ENCODE data around the gene ZMIZ1. TPM values are rescaled to one million over a fixed set of nuclear protein-coding genes. Genes with fewer than 3 reads are reported as not detected.

Gene ZMIZ1
- total RNA-seq, 4 donors from 2014 or later: 22.7 to 37.5 (median 31.7) TPM

DNA sequence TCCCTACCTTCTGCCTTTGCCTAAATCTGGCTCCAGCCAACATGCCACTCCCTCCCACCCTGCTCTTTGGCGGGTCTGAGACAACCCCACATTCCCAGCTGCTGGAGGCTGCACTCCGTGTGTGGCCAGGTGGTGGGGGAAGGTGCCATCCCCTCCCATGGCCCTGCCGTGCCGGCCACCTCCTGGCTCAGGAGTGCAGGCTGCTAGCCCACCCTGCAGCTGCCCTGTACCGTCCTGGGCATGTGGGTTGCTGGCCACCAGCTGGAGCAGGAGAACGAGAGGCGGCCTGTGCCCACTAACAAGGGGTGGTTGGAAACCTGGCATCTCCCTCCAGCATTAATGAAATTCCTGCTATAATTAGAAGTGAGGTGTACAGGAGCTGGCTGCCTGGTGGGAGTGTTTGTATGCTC, 97.6 kb downstream of the ZMIZ1 start:
- DNase-seq (peak in 1 of 2 donors; percentile 43), ATAC-seq (peak; percentile 60 to 75)
- TF ChIP-seq, protein P1, sequence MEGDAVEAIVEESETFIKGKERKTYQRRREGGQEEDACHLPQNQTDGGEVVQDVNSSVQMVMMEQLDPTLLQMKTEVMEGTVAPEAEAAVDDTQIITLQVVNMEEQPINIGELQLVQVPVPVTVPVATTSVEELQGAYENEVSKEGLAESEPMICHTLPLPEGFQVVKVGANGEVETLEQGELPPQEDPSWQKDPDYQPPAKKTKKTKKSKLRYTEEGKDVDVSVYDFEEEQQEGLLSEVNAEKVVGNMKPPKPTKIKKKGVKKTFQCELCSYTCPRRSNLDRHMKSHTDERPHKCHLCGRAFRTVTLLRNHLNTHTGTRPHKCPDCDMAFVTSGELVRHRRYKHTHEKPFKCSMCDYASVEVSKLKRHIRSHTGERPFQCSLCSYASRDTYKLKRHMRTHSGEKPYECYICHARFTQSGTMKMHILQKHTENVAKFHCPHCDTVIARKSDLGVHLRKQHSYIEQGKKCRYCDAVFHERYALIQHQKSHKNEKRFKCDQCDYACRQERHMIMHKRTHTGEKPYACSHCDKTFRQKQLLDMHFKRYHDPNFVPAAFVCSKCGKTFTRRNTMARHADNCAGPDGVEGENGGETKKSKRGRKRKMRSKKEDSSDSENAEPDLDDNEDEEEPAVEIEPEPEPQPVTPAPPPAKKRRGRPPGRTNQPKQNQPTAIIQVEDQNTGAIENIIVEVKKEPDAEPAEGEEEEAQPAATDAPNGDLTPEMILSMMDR (IDR thresholded peaks at IDR 0.05 in 4 of 5, conservative IDR thresholded peaks at IDR 0.05 in 1 of 5): no peak
- TF ChIP-seq POLR2A (IDR thresholded peaks at IDR 0.05): no peak
- intact Hi-C loops (cut with DNase I; ENCODE audit: low total_unique reads): loop anchor here (2.0 kb wide), 1 partner anchor 28 kb away; no protein-coding TSS in a partner anchor
- no peaks in the 10 kb centered on the region for H3K36me3 ChIP-seq
- peak overlapping the region; percentile 57 to 75 (median 62) for H3K27ac ChIP-seq
- in situ Hi-C loops (cut with MboI; ENCODE audit: low sequenced_read_pairs in 4 of 4): no loop called here
- no peaks in the 10 kb centered on the region for H3K9me3 ChIP-seq
- no peak overlapping the region for H3K4me3 ChIP-seq
- peaks cover 34 to 52% of the 10 kb centered on the region in 2 donors for H3K4me1 ChIP-seq
- no peaks in the 10 kb centered on the region for H3K27me3 ChIP-seq

DNA sequence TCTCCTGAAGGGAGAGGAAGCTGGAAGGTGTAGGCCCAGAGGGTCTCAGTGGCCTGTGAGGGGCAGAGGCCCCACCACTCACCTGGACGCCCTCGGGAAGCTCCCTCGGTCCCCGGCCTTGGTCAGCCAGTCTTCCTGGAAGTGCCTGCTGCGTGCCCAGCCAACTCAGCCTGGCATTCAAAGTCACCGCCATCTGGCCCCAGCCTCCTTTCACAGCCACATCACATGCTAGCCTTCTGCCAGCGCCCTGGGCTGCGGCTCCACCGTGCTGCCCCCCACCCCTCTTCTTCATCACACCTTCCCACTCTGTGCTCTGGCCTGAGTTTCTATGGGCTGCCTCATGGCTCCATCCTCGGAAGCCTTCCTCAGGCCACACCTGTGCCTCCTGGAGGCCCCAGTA, 98.0 kb downstream of the ZMIZ1 start:
- H3K27ac ChIP-seq: peak overlapping the region; percentile 57 to 75 (median 62)
- H3K4me1 ChIP-seq: peaks cover 34 to 52% of the 10 kb centered on the region in 2 donors
- intact Hi-C loops (cut with DNase I; ENCODE audit: low total_unique reads): loop anchor here (2.0 kb wide), 1 partner anchor 28 kb away; no protein-coding TSS in a partner anchor
- DNase-seq (no peak), ATAC-seq (peak; percentile 51 to 54)
- TF ChIP-seq, protein P1 (IDR thresholded peaks at IDR 0.05 in 4 of 5, conservative IDR thresholded peaks at IDR 0.05 in 1 of 5): no peak
- no peak for TF ChIP-seq POLR2A (IDR thresholded peaks at IDR 0.05)
- H3K36me3 ChIP-seq: no peaks in the 10 kb centered on the region
- no peaks in the 10 kb centered on the region for H3K27me3 ChIP-seq
- H3K4me3 ChIP-seq: no peak overlapping the region
- in situ Hi-C loops (cut with MboI; ENCODE audit: low sequenced_read_pairs in 4 of 4): no loop called here
- H3K9me3 ChIP-seq: no peaks in the 10 kb centered on the region

DNA sequence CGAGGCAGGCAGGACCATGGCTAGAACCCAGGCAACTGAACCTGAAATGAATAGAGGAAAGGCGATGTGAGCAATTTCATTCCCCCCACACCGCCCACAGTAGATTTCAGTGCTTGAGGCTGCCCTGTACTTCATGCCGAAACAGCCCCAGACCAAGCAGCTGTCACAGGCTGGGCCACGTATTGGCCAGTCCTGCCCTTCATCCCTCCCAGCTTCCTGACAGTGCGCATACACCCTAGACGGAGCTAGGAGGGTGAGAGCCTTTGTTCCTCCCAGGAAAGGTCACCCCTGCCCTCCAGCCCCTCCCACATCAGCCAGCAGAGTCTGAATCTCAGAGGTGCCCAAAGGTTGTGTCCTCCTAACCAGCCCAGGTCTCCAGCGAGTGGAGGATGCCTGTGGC, 98.8 kb downstream of the ZMIZ1 start:
- H3K27ac ChIP-seq: no peak overlapping the region
- H3K4me3 ChIP-seq: no peak overlapping the region
- in situ Hi-C loops (cut with MboI; ENCODE audit: low sequenced_read_pairs in 4 of 4): no loop called here
- no peaks in the 10 kb centered on the region for H3K36me3 ChIP-seq
- no peak for ATAC-seq
- H3K4me1 ChIP-seq: peaks cover 34 to 49% of the 10 kb centered on the region in 2 donors
- intact Hi-C loops (cut with DNase I; ENCODE audit: low total_unique reads): loop anchor here (2.0 kb wide), 1 partner anchor 27 kb away; no protein-coding TSS in a partner anchor
- no peak for TF ChIP-seq POLR2A (IDR thresholded peaks at IDR 0.05)
- TF ChIP-seq, protein P1 (IDR thresholded peaks at IDR 0.05 in 4 of 5, conservative IDR thresholded peaks at IDR 0.05 in 1 of 5): no peak
- H3K9me3 ChIP-seq: no peaks in the 10 kb centered on the region
- no peak for DNase-seq
- no peaks in the 10 kb centered on the region for H3K27me3 ChIP-seq

DNA sequence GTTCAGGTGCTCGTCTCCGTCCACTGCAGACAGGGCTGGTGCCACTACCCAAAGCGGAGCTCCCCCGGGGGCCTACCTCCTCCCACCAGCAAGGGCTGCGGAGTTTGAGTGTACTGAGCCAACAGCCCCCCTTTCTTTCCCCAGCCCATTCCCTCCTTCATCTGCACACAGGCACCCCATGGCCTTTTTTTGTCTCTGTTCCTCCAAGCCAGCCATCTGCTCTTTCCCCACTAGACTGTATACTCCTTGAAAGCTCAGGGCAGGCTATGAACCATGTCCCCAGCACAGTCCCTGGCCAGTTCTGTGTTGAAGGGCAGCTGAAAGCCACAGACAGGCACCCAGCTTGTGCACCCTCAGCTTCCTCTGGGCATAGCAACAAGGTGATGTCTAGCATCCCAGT, 99.4 kb downstream of the ZMIZ1 start:
- no peaks in the 10 kb centered on the region for H3K36me3 ChIP-seq
- no peaks in the 10 kb centered on the region for H3K9me3 ChIP-seq
- DNase-seq (no peak), ATAC-seq (no peak)
- in situ Hi-C loops (cut with MboI; ENCODE audit: low sequenced_read_pairs in 4 of 4): no loop called here
- intact Hi-C loops (cut with DNase I; ENCODE audit: low total_unique reads): no loop called here
- H3K4me3 ChIP-seq: no peak overlapping the region
- no peak overlapping the region for H3K27ac ChIP-seq
- TF ChIP-seq, protein P1 (IDR thresholded peaks at IDR 0.05 in 4 of 5, conservative IDR thresholded peaks at IDR 0.05 in 1 of 5): no peak
- no peak for TF ChIP-seq POLR2A (IDR thresholded peaks at IDR 0.05)
- H3K27me3 ChIP-seq: no peaks in the 10 kb centered on the region
- H3K4me1 ChIP-seq: peaks cover 35 to 42% of the 10 kb centered on the region in 2 donors

Data from gastrocnemius medialis (tissue), 4 donors.